ENCODE measurements around the gene MARK3. TPM values are rescaled to one million over a fixed set of nuclear protein-coding genes. Genes with fewer than 3 reads are reported as not detected.
A peak's percentile ranks its signal among the peaks of the same experiment; 100 is the strongest.

The MARK3 gene
- total RNA-seq, 1 experiment from 2014 or later, result 35.8 TPM

- DNase-seq (ENCODE audit: low spot score), result no peak
These were observed 49.7 kb downstream of the MARK3 start for GRCh38 chr14:103434868-103435442.

- no peak for DNase-seq (ENCODE audit: low spot score)
These were observed 51.3 kb downstream of the MARK3 start for GRCh38 chr14:103436533-103436932.

GRCh38 chr14:103442288-103442687, 57.1 kb downstream of the MARK3 start:
- DNase-seq (ENCODE audit: low spot score), result no peak

GRCh38 chr14:103443111-103443510, 57.9 kb downstream of the MARK3 start:
- no peak for DNase-seq (ENCODE audit: low spot score)

- no peak for DNase-seq (ENCODE audit: low spot score)
These were observed 59.8 kb downstream of the MARK3 start for GRCh38 chr14:103444837-103445524.

GRCh38 chr14:103445806-103446205, 60.6 kb downstream of the MARK3 start:
- DNase-seq (ENCODE audit: low spot score), result no peak

- no peak for DNase-seq (ENCODE audit: low spot score)
These were observed 62.9 kb downstream of the MARK3 start for GRCh38 chr14:103448097-103448496.

GRCh38 chr14:103449634-103450161, 64.5 kb downstream of the MARK3 start:
- no peak for DNase-seq (ENCODE audit: low spot score)

- DNase-seq (ENCODE audit: low spot score), result no peak
These were observed 65.2 kb downstream of the MARK3 start for GRCh38 chr14:103450416-103450815.

GRCh38 chr14:103451401-103451800, 66.2 kb downstream of the MARK3 start:
- DNase-seq (ENCODE audit: low spot score), result no peak

- DNase-seq (ENCODE audit: low spot score), result no peak
These were observed 68.6 kb downstream of the MARK3 start for GRCh38 chr14:103453791-103454190.

GRCh38 chr14:103456167-103456835, 71.1 kb downstream of the MARK3 start:
- DNase-seq (ENCODE audit: low spot score), result no peak

GRCh38 chr14:103460415-103460814, 75.2 kb downstream of the MARK3 start:
- DNase-seq (ENCODE audit: low spot score), result no peak

GRCh38 chr14:103463149-103463548, 77.9 kb downstream of the MARK3 start:
- DNase-seq (ENCODE audit: low spot score), result no peak

- no peak for DNase-seq (ENCODE audit: low spot score)
These were observed 78.6 kb downstream of the MARK3 start for GRCh38 chr14:103463851-103464250.

- no peak for DNase-seq (ENCODE audit: low spot score)
These were observed 87.7 kb downstream of the MARK3 start for GRCh38 chr14:103472939-103473338.

GRCh38 chr14:103474893-103475292, 89.7 kb downstream of the MARK3 start:
- DNase-seq (ENCODE audit: low spot score), result no peak

- no peak for DNase-seq (ENCODE audit: low spot score)
These were observed 90.8 kb downstream of the MARK3 start for GRCh38 chr14:103476065-103476464.

- DNase-seq (ENCODE audit: low spot score), result no peak
These were observed 91.4 kb downstream of the MARK3 start for GRCh38 chr14:103476631-103477030.

- no peak for DNase-seq (ENCODE audit: low spot score)
These were observed 95.4 kb downstream of the MARK3 start for GRCh38 chr14:103480595-103480994.

- DNase-seq (ENCODE audit: low spot score), result peak; percentile 76
These were observed 98.4 kb downstream of the MARK3 start for GRCh38 chr14:103483600-103483999.

GRCh38 chr14:103485504-103485903, 100.3 kb downstream of the MARK3 start:
- DNase-seq (ENCODE audit: low spot score), result no peak

GRCh38 chr14:103488071-103488470, 102.9 kb downstream of the MARK3 start:
- DNase-seq (ENCODE audit: low spot score), result no peak
